Left lung (tissue), 10 donors: ENCODE results near the gene EXOC4. TPM values are rescaled to one million over a fixed set of nuclear protein-coding genes. Genes with fewer than 3 reads are reported as not detected.

Experiments used
- ATAC-seq: fragments of 200-7000 bp; cut with Tn5 transposase; one replicate; pipeline ENCODE4 v1.9.1; 2020; ENCODE audit warnings: moderate library complexity
- DNase-seq, 4 donors: peaks; one replicate each; pipeline ENCODE4 v3.0.0-alpha.2; 2013 to 2020
- H3K27ac ChIP-seq, 2 donors: fragments of 200-600 bp; sonication (generic) in 1 of 2; one replicate each; pipeline versions ENCODE4 v1.5.0 to v1.8.0; 2020 to 2021
- H3K27me3 ChIP-seq, 2 donors: fragments of 200-600 bp; sonication (generic) in 1 of 2; one replicate each; pipeline versions ENCODE4 v1.5.0 to v1.8.0; 2020 to 2021
- H3K36me3 ChIP-seq, 2 donors: fragments of 200-600 bp; sonication (generic) in 1 of 2; one replicate each; pipeline versions ENCODE4 v1.5.0 to v1.8.0; 2020 to 2021
- H3K4me1 ChIP-seq, 2 donors: fragments of 200-600 bp; one replicate each; pipeline ENCODE4 v1.8.0; 2021
- H3K4me3 ChIP-seq, 2 donors: fragments of 200-600 bp; sonication (generic) in 1 of 2; one replicate each; pipeline versions ENCODE4 v1.5.0 to v1.8.0; 2020 to 2021; ENCODE audit warnings: mild to moderate bottlenecking in 1 of 2
- H3K9me3 ChIP-seq, 2 donors: fragments of 200-600 bp; sonication (generic) in 1 of 2; one replicate each; pipeline versions ENCODE4 v1.5.0 to v1.8.0; 2020 to 2021
- intact Hi-C, 2 donors: fragments of 100-400 bp; cut with DNase I; formaldehyde crosslinking; loops; one replicate each; pipeline versions ENCODE4 v1.11.2 to v1.14.2; 2022
- polyA plus RNA-seq, 6 donors: library from polyadenylated mRNA; unstranded; fragments of 120-200 nt; gene quantifications; one replicate each; pipeline ENCODE4 v1.2.1, GENCODE V29; 2013; ENCODE audit not compliant: insufficient read length in 6 of 6
- total RNA-seq, 2 donors: library from RNA; stranded (reverse); fragmentation: NEBNext Ultra II Directional; extraction: Animal tissue kit (Norgen Biotek cat#: 25700); gene quantifications; one replicate each; pipeline ENCODE4 v1.2.1, GENCODE V29; 2021
- TF ChIP-seq, protein P1 (sequence below), 2 donors: fragments of 200-600 bp; sonication (generic) in 1 of 2; IDR thresholded peaks; one replicate each; pipeline versions ENCODE4 v1.5.0 to v1.8.0; 2021; ENCODE audit warnings: antibody characterized with exemption in 2 of 2
- donor health status: DM: no; HTN: yes; CAD: no.
- donor health status: DM: no; HTN: no; CAD: no.

Gene EXOC4
- total and polyA plus RNA-seq, 8 donors: 52.5 to 79.4 (median 65.9) TPM

DNA sequence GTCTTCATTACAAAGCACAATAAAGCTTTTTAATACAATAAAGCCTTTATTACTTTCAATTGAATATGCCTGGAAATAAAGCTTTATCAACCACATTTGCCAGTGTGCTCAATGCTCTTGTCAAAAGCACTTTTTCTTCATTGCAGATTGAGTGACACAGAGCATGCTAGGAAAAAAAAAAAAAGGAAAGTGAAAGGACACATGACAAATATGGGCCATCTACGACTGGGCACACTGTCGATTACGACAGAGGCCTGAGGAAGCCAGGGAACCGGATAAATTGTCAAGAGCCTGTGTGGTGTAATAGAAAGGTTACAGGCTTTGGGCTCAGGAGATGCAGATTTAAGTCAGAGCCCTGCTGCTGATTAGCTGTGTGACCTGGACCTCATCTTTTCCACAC is 789.4 kb downstream of the EXOC4 start:
- no peak for DNase-seq
- ATAC-seq: peak; percentile 47

DNA sequence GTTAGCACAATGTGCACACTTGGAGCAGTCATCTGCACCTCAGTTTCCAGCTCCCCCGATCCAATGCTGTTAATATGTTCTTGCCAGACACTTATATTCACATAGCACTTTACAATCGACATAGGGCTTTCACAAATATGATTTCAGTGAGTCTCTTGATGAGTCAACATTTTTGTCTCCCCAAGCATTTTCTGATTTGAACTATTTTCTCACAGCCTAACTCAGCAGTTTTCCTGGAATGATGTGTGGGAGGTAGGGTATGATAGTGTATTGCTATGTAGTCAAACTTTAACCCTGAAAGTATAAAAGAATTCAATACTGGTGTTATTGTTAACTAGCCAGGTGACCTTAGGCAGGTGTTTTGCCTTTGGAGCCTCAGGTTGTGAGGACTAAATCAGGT is 791.8 kb downstream of the EXOC4 start:
- TF ChIP-seq, protein P1, sequence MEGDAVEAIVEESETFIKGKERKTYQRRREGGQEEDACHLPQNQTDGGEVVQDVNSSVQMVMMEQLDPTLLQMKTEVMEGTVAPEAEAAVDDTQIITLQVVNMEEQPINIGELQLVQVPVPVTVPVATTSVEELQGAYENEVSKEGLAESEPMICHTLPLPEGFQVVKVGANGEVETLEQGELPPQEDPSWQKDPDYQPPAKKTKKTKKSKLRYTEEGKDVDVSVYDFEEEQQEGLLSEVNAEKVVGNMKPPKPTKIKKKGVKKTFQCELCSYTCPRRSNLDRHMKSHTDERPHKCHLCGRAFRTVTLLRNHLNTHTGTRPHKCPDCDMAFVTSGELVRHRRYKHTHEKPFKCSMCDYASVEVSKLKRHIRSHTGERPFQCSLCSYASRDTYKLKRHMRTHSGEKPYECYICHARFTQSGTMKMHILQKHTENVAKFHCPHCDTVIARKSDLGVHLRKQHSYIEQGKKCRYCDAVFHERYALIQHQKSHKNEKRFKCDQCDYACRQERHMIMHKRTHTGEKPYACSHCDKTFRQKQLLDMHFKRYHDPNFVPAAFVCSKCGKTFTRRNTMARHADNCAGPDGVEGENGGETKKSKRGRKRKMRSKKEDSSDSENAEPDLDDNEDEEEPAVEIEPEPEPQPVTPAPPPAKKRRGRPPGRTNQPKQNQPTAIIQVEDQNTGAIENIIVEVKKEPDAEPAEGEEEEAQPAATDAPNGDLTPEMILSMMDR (IDR thresholded peaks at IDR 0.05): no peak
- Histone ChIP-seq H3K4me1 (no peaks in the 10 kb centered on the region), H3K4me3 (no peak overlapping the region), H3K27ac (no peak overlapping the region), H3K27me3 (no peaks in the 10 kb centered on the region), H3K9me3 (no peaks in the 10 kb centered on the region), H3K36me3 (no peaks in the 10 kb centered on the region)
- no peak for DNase-seq
- ATAC-seq: no peak
- intact Hi-C loops: no loop called here

More for the DNA sequence above, 789.4 kb downstream of the EXOC4 start:
- H3K36me3 ChIP-seq: no peaks in the 10 kb centered on the region
- TF ChIP-seq, protein P1 (IDR thresholded peaks at IDR 0.05): no peak
- H3K27me3 ChIP-seq: no peaks in the 10 kb centered on the region
- intact Hi-C loops: no loop called here
- H3K9me3 ChIP-seq: no peaks in the 10 kb centered on the region
- H3K4me1 ChIP-seq: no peaks in the 10 kb centered on the region
- no peak overlapping the region for H3K27ac ChIP-seq
- no peak overlapping the region for H3K4me3 ChIP-seq

DNA sequence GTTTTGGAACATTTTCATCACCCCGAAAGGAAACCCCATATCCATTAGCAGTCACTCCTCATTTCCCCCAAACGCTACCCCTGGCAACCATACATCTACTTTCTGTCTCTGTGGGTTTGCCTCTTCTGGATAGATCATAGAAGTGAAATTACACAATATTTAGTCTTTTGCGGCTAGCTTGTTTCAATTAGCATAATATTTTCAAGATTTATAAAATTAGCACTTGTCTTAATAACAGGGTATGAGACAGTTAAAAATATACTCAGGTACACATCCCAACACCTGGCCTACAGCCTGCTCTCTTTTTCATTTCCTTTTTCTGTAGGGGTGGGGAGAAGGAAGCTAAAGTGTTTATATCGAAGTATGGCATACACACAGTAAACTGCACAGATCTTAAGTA is 792.8 kb downstream of the EXOC4 start:
- Histone ChIP-seq H3K27me3 (no peaks in the 10 kb centered on the region), H3K27ac (no peak overlapping the region), H3K4me3 (no peak overlapping the region), H3K36me3 (no peaks in the 10 kb centered on the region), H3K4me1 (no peaks in the 10 kb centered on the region), H3K9me3 (no peaks in the 10 kb centered on the region)
- intact Hi-C loops: no loop called here
- TF ChIP-seq, protein P1 (IDR thresholded peaks at IDR 0.05): no peak
- no peak for DNase-seq
- no peak for ATAC-seq

DNA sequence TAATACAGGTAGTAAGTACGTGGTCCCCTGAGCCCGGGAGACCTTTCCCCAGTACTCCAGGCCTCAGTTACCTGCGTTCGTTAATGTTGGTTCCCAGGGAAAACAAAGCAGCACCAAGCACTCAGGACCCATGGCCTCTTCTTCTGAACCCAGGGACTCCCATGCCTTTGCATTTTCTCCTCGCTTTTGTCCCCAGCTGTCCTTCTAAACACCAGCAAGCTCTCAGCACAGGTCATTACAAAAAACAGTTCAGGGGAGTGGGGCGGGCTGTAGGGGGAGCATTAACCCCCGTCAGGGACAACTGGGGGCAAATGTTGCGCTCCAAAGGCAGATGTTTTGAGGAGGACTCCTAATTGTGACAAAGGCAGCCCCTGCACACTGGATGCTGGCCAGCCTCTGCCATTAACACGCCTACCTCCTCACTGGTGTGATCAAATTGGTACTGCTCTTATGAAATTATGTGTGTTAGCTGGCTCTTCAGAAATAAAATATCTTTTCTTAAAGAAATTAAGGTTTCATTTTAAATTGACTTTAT is 793.8 kb downstream of the EXOC4 start:
- H3K4me1 ChIP-seq: no peaks in the 10 kb centered on the region
- DNase-seq: no peak
- no peak overlapping the region for H3K27ac ChIP-seq
- intact Hi-C loops: no loop called here
- no peak for ATAC-seq
- H3K36me3 ChIP-seq: no peaks in the 10 kb centered on the region
- H3K9me3 ChIP-seq: no peaks in the 10 kb centered on the region
- no peaks in the 10 kb centered on the region for H3K27me3 ChIP-seq
- TF ChIP-seq, protein P1 (IDR thresholded peaks at IDR 0.05): no peak
- H3K4me3 ChIP-seq: no peak overlapping the region

DNA sequence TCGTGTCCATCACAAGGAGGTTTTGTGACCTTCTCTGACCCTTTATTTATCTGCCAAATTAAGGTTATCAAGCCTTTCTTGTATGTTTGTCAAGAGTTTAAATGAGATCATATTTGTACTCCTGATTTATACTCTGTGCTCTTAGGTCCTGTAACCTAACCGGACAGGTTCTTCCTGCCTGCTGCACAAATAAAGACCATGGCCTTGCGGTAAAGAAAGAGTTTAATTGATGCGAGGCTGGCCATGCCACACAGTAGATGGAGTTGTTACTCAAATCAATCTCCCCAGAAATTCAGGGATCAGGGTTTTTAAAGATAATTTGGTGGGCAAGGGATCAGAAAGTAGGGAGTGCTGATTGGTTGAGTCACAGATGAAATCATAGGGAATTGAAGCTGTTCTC is 794.8 kb downstream of the EXOC4 start:
- intact Hi-C loops: no loop called here
- H3K4me3 ChIP-seq: no peak overlapping the region
- no peaks in the 10 kb centered on the region for H3K9me3 ChIP-seq
- no peaks in the 10 kb centered on the region for H3K36me3 ChIP-seq
- no peaks in the 10 kb centered on the region for H3K27me3 ChIP-seq
- TF ChIP-seq, protein P1 (IDR thresholded peaks at IDR 0.05): no peak
- ATAC-seq (no peak), DNase-seq (no peak)
- H3K27ac ChIP-seq: no peak overlapping the region
- H3K4me1 ChIP-seq: no peaks in the 10 kb centered on the region
